Measurements from ENCODE around the gene C12orf54.
"Not testable (repeated sequence)": the region's sequence is repeated elsewhere in the genome, so short reads cannot be mapped to it uniquely, and the experiment has no call there.

- TF ChIP-seq, protein P1, sequence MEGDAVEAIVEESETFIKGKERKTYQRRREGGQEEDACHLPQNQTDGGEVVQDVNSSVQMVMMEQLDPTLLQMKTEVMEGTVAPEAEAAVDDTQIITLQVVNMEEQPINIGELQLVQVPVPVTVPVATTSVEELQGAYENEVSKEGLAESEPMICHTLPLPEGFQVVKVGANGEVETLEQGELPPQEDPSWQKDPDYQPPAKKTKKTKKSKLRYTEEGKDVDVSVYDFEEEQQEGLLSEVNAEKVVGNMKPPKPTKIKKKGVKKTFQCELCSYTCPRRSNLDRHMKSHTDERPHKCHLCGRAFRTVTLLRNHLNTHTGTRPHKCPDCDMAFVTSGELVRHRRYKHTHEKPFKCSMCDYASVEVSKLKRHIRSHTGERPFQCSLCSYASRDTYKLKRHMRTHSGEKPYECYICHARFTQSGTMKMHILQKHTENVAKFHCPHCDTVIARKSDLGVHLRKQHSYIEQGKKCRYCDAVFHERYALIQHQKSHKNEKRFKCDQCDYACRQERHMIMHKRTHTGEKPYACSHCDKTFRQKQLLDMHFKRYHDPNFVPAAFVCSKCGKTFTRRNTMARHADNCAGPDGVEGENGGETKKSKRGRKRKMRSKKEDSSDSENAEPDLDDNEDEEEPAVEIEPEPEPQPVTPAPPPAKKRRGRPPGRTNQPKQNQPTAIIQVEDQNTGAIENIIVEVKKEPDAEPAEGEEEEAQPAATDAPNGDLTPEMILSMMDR (IDR thresholded peaks at IDR 0.05; ENCODE audit: low read length), result not testable (repeated sequence)
- TF ChIP-seq EZH2 (IDR thresholded peaks at IDR 0.05; ENCODE audit: borderline replicate concordance, low read length), result not testable (repeated sequence)
Measured at GRCh38 chr12:48506836-48507235, 24.5 kb downstream of the C12orf54 start.

All from OCI-LY1 (cell line).